H1 (cell line): ENCODE results near the gene KCMF1. TPM values are rescaled to one million over a fixed set of nuclear protein-coding genes. Genes with fewer than 3 reads are reported as not detected.

Experiments
- BRCA1 ChIP-seq: IDR thresholded peaks from 2 replicates; pipeline ENCODE4 v1.6.1; 2012; ENCODE audit warnings: low read depth, low read length, improper control_type of control experiment
- CHD7 ChIP-seq: fragments of 300-600 bp; sonication (generic); IDR thresholded peaks from 2 replicates; pipeline ENCODE4 v1.7.1; 2012; ENCODE audit warnings: low read length, moderate library complexity, mild to moderate bottlenecking, inconsistent platforms; ENCODE audit not compliant: insufficient replicate concordance
- EGR1 ChIP-seq: IDR thresholded peaks from 2 replicates; pipeline ENCODE4 v1.6.1; 2011; ENCODE audit warnings: low read depth, low read length, borderline replicate concordance
- KDM4A ChIP-seq: IDR thresholded peaks from one replicate; pipeline ENCODE4 v1.7.1; 2012; ENCODE audit warnings: low read depth, mild to moderate bottlenecking, moderate library complexity, low read length, inconsistent platforms; ENCODE audit not compliant: severe bottlenecking
- SP1 ChIP-seq: IDR thresholded peaks from 2 replicates; pipeline ENCODE4 v1.6.1; 2011; ENCODE audit warnings: low read depth, low read length
- TCF12 ChIP-seq: IDR thresholded peaks from 2 replicates; pipeline ENCODE4 v1.6.1; 2011; ENCODE audit warnings: low read depth, mild to moderate bottlenecking, low read length
- polyA plus RNA-seq, 7 experiments: library from polyadenylated mRNA; depleted of rRNA in 3 of 7; stranded (reverse) in 5 of 7; unstranded in 2 of 7; fragments of >200 nt in 5 of 7; fragments of 200-250 nt in 2 of 7; gene quantifications; 1 replicate in 5 of 7; 2 replicates in 1 of 7; 4 replicates in 1 of 7; pipeline versions ENCODE4 v1.2.1 to v1.2.3, GENCODE V29; 2011 to 2013; ENCODE audit warnings: missing spikeins in 2 of 7, mixed read lengths in 2 of 7
- total RNA-seq: library from RNA; stranded (reverse); fragmentation: NEBNext Ultra II Directional; extraction: Animal tissue kit (Norgen Biotek cat#: 25700); gene quantifications from 2 replicates; pipeline ENCODE4 v1.2.1, GENCODE V29; 2021

Gene KCMF1
- total and polyA plus RNA-seq, 2 of the 8 experiments (the other 6 are each of a cell fraction or from before 2014, with no cell fraction given): 86.9 to 149 TPM

- TF ChIP-seq CHD7 (no peak), EGR1 (no peak), SP1 (no peak), TCF12 (no peak), KDM4A (no peak), BRCA1 (no peak)
These were observed 48.2 kb downstream of the KCMF1 start (continued) for GRCh38 chr2:85019121-85019520.
